Adrenal gland (tissue), 5 donors: Measurements from ENCODE around the gene INS.

ENCODE experiments used
- POLR2A ChIP-seq, 2 donors: fragments of 450-650 bp; IDR thresholded peaks; one replicate each; pipeline ENCODE4 v1.6.1; 2017; ENCODE audit warnings: antibody characterized with exemption in 2 of 2, mild to moderate bottlenecking in 2 of 2, moderate library complexity in 1 of 2
- TF ChIP-seq, protein P1 (sequence below), 6 experiments: fragments of 450-650 bp in 4 of 6; fragments of 200-600 bp in 2 of 6; sonication (generic) in 1 of 6; IDR thresholded peaks; 1 replicate in 5 of 6; 2 replicates in 1 of 6; pipeline versions ENCODE4 v1.5.1 to v1.8.0; 2016 to 2021; ENCODE audit warnings: antibody characterized with exemption in 6 of 6, mild to moderate bottlenecking in 2 of 6, moderate library complexity in 1 of 6
- donor health status: DM: no; HTN: no; CAD: no.

DNA sequence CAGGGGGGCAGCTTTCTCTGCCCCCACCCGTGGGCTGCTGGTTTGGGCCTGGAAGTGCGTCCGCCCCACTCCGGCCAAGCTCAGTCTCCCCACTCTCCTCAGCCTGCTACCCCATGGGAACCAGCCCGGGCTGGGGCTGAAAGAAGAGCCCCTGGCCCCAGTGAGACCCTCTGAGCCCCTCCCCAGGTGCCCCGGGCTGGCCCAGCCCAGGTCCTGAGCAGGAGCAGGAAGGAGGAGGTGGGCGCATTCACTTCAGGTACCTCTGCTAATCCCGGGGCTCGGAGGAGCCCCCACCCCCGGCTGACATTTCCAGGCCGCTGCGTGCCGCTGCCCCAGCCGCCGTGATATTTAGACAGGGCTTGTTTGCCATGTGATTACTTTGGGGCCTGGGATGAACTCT lies 19.3 kb upstream of the INS start:
- TF ChIP-seq POLR2A (IDR thresholded peaks at IDR 0.05) = no peak
- TF ChIP-seq, protein P1, sequence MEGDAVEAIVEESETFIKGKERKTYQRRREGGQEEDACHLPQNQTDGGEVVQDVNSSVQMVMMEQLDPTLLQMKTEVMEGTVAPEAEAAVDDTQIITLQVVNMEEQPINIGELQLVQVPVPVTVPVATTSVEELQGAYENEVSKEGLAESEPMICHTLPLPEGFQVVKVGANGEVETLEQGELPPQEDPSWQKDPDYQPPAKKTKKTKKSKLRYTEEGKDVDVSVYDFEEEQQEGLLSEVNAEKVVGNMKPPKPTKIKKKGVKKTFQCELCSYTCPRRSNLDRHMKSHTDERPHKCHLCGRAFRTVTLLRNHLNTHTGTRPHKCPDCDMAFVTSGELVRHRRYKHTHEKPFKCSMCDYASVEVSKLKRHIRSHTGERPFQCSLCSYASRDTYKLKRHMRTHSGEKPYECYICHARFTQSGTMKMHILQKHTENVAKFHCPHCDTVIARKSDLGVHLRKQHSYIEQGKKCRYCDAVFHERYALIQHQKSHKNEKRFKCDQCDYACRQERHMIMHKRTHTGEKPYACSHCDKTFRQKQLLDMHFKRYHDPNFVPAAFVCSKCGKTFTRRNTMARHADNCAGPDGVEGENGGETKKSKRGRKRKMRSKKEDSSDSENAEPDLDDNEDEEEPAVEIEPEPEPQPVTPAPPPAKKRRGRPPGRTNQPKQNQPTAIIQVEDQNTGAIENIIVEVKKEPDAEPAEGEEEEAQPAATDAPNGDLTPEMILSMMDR (IDR thresholded peaks at IDR 0.05) = no peak
